ENCODE measurements around the gene KCNQ1. TPM values are rescaled to one million over a fixed set of nuclear protein-coding genes. Genes with fewer than 3 reads are reported as not detected.

Gene KCNQ1
- total and polyA plus RNA-seq, 2 of the 13 experiments (the other 11 are each of a cell fraction or from before 2014, with no cell fraction given) = 0.02 to 0.08 TPM

DNA sequence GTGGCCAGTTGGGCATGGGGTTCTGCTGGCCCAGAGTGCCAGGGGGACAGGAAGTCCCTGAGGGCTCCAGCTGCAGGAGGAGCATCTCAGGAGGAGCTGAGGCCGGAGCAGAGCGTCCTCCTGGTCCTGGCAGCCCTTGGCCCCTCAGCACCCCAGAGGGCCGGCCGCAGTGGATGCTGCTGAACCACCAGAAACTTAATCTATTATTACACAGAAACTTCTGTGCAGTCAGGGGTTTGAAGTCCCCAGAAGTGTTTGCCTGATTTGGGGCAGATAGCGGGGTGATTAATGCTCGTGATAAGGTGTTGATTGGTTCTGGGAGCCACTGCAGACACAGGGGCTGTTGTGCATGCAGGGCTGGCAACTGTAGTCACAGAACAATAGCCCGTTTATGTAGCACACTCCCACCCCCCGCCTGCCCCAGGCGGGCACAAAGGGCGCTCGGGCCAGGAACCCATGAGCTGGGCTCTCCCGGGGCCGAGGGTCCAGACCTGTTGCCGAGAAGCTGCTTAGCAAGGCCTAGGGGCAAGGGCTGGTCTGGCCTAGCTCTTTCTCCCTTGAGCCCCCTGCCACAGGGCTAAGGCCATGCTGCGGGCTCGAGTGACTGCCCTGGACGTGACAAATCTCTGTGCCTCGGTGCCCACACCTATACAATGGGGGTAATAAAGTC, 284.0 kb downstream of the KCNQ1 start (continued):
- no peak for TF ChIP-seq ZMAT5 (CRISPR knock-in tag; IDR thresholded peaks at IDR 0.05; ENCODE audit: borderline replicate concordance, low read depth)
- no peak for TF ChIP-seq CBX2 (IDR thresholded peaks at IDR 0.05; ENCODE audit: low read depth, low read length)
- TF ChIP-seq CBX2 (CRISPR knock-in tag; IDR thresholded peaks at IDR 0.05; ENCODE audit: low read depth) = no peak
- TF ChIP-seq NFIC (IDR thresholded peaks at IDR 0.05; ENCODE audit: low read length) = no peak
- no peak for TF ChIP-seq ZNF75D (CRISPR knock-in tag; IDR thresholded peaks at IDR 0.05; ENCODE audit: borderline replicate concordance)
- peak; percentile 89 for TF ChIP-seq FOXP1 (IDR thresholded peaks at IDR 0.05)
- TF ChIP-seq FOXP1 (CRISPR knock-in tag; IDR thresholded peaks at IDR 0.05) = peak; percentile 74
- TF ChIP-seq ZNF577 (CRISPR knock-in tag; IDR thresholded peaks at IDR 0.05; ENCODE audit: borderline replicate concordance, low read depth) = no peak
- TF ChIP-seq SETDB1 (CRISPR knock-in tag; IDR thresholded peaks at IDR 0.05; ENCODE audit: borderline replicate concordance) = no peak
- no peak for TF ChIP-seq RARG (CRISPR knock-in tag; IDR thresholded peaks at IDR 0.05; ENCODE audit: low read depth)
- TF ChIP-seq KDM1A (CRISPR knock-in tag; IDR thresholded peaks at IDR 0.05) = no peak
- peak; percentile 85 for TF ChIP-seq RXRA (CRISPR knock-in tag; IDR thresholded peaks at IDR 0.05)
- TF ChIP-seq ELK4 (CRISPR knock-in tag; IDR thresholded peaks at IDR 0.05; ENCODE audit: borderline replicate concordance) = no peak
- peak; percentile 51 for TF ChIP-seq YY1 (IDR thresholded peaks at IDR 0.05; ENCODE audit: insufficient read depth, insufficient replicate concordance, low read depth, low read length)
- TF ChIP-seq, protein P1, sequence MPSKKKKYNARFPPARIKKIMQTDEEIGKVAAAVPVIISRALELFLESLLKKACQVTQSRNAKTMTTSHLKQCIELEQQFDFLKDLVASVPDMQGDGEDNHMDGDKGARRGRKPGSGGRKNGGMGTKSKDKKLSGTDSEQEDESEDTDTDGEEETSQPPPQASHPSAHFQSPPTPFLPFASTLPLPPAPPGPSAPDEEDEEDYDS (CRISPR knock-in tag; IDR thresholded peaks at IDR 0.05) = peak; percentile 67
- no peak for TF ChIP-seq ZNF572 (CRISPR knock-in tag; IDR thresholded peaks at IDR 0.05)
- TF ChIP-seq ZSCAN12 (CRISPR knock-in tag; IDR thresholded peaks at IDR 0.05) = no peak
- TF ChIP-seq RBM22 (optimal IDR thresholded peaks at IDR 0.05; ENCODE audit: low read length) = no peak
- TF ChIP-seq ZNF605 (CRISPR knock-in tag; IDR thresholded peaks at IDR 0.05) = peak; percentile 80; the same call in 1 of the 2 replicates
- TF ChIP-seq, protein P2, sequence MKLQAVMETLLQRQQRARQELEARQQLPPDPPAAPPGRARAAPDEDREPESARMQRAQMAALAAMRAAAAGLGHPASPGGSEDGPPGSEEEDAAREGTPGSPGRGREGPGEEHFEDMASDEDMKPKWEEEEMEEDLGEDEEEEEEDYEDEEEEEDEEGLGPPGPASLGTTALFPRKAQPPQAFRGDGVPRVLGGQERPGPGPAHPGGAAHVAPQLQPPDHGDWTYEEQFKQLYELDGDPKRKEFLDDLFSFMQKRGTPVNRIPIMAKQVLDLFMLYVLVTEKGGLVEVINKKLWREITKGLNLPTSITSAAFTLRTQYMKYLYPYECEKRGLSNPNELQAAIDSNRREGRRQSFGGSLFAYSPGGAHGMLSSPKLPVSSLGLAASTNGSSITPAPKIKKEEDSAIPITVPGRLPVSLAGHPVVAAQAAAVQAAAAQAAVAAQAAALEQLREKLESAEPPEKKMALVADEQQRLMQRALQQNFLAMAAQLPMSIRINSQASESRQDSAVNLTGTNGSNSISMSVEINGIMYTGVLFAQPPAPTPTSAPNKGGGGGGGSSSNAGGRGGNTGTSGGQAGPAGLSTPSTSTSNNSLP (IDR thresholded peaks at IDR 0.05; ENCODE audit: low read depth, low read length) = peak; percentile 87
- TF ChIP-seq ZFP62 (CRISPR knock-in tag; IDR thresholded peaks at IDR 0.05) = no peak
- no peak for TF ChIP-seq NFIB (CRISPR knock-in tag; IDR thresholded peaks at IDR 0.05; ENCODE audit: borderline replicate concordance)
- peak; percentile 55 for TF ChIP-seq IKZF4 (CRISPR knock-in tag; IDR thresholded peaks at IDR 0.05; ENCODE audit: borderline replicate concordance, low read depth, not compliant biosample characterization)
- TF ChIP-seq KLF13 (CRISPR knock-in tag; IDR thresholded peaks at IDR 0.05) = no peak
- peak; percentile 69 for TF ChIP-seq ZNF264 (CRISPR knock-in tag; IDR thresholded peaks at IDR 0.05)
- no peak for TF ChIP-seq ZNF501 (CRISPR knock-in tag; IDR thresholded peaks at IDR 0.05)
- TF ChIP-seq ZNF24 (IDR thresholded peaks at IDR 0.05) = no peak; the same call in 1 of the 2 replicates
- TF ChIP-seq ATM (IDR thresholded peaks at IDR 0.05; ENCODE audit: borderline replicate concordance) = no peak
- peak; percentile 24; the same call in 1 of the 2 replicates for TF ChIP-seq ZNF430 (CRISPR knock-in tag; IDR thresholded peaks at IDR 0.05)
- TF ChIP-seq SYNCRIP (IDR thresholded peaks at IDR 0.05; ENCODE audit: insufficient read depth, low read depth, low read length) = no peak

All from HepG2 (cell line).